GM18907 (cell line): ENCODE results near the gene TIMP2.
"Not testable (repeated sequence)": the region's sequence is repeated elsewhere in the genome, so short reads cannot be mapped to it uniquely, and the experiment has no call there.

Experiments used
- ATAC-seq: cut with Tn5 transposase; IDR thresholded peaks from one replicate; pipeline ENCODE4 v1.9.1; 2021; ENCODE audit warnings: mild to moderate bottlenecking, moderate library complexity; ENCODE audit not compliant: unreplicated experiment

Gene TIMP2, protein sequence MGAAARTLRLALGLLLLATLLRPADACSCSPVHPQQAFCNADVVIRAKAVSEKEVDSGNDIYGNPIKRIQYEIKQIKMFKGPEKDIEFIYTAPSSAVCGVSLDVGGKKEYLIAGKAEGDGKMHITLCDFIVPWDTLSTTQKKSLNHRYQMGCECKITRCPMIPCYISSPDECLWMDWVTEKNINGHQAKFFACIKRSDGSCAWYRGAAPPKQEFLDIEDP

DNA sequence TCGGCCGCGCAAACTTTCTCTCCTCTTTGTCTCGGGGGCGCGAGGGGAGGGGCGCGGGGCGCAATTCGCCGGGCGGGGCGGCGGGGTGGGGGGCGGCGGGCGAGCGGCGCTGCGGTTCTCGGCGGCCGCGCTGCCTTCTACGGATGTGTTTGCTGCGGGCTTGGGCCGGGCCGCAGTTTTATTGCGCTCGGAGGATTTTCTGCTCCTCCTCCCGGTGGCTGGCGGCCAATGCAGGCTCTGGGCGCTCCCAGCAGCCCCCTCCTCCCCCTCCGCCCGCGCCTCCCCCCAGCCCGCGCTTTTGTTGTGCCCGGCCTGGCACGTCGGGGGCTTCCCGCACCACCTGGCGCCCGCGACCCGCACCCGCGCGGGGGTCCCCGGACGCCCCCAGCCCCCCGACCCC lies at the start of gene TIMP2:
Gene TIMP2, minus strand, starts transcription at position 154 of the 400 bp plus-strand sequence. CDS start 299 bp downstream, outside the sequence.
- no peak for ATAC-seq

DNA sequence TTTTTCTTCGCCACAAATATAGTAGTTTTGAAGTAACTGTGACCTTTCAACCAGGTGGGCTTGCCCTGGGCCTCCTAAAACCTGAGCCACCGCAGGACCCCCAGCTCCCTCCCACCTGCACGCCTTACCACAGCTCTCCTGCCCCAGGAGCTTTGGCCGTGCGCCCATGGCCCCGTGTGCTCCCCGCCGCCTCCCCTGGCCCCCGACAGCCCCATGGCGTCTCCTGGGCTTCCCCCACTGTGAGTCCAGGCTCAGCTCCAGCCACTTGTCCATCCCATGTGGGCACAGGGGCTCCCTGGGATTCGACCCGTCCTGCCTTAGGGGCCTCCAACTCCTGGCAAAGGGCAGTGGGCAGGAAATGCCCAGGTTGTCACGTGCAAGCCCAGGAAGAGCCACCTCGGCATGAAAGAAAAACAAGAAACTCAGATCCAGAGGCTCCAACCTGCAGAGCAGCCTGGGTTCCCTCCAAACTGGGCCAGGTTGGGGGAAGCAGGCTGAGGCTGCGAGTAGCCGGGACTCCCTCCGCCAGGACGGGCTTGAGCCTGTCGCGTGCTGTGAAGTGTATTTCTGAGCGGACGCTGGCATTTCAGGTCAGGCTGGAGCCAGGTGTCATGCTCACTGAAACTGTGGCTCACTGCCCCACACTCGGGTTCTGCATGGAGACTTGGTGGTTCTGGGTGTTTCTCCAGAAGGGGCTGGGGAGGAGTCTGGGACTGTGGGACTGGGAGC lies 48.8 kb upstream of the TIMP2 start:
- ATAC-seq, result no peak

DNA sequence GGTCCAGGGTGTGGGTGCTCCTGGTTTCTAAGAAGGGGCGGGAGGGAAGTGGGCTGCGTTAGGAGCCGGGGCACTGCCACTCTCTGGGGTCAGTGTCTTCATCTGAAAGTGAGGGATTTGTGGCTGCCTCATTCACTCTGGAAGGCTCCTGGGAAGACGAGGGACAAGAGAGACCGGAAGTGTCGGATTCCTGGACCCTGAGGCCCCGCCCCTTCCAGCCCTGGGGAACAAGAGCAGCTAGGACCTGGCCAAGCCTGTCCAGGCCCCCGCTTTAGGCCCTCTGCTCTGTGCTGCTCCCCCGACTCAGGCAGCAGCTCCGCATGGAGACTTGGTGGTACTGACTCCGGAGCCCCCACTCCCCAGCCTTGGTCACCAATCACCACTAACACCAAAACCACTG lies 48.0 kb upstream of the TIMP2 start:
- no peak for ATAC-seq

DNA sequence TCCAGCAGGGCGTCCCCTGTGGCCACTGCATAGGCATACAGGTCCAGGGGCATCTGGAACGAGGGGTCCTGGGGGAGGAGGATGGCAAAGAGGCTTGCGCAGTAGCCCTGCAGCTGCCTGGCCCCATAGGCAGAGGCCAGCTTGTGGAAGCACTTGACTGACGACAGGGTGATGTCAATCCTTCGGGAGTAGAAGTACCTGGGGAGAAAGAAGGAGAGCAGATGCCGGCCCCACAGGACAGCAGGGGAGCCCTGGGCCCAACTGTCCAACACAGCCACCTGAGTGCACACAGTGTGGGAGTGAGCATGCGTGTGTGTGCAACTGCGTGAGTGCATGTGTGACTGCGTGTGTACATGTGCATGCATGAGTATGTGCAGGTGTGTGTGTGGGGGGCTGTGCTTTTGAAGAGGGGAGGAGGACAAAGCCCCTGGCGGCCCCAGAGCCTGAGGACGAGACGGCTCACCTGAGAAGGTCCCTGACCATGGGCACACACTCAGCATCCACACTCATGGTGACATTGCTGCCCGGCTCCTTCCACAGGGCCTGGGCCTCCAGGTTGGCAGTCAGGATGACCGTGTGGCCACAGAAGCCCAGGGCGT lies 47.4 kb upstream of the TIMP2 start:
- no peak for ATAC-seq

- ATAC-seq, result no peak
These were observed 46.7 kb upstream of the TIMP2 start for GRCh38 chr17:78971756-78972506.

- ATAC-seq, result no peak
These were observed 45.9 kb upstream of the TIMP2 start for GRCh38 chr17:78970834-78971755.

DNA sequence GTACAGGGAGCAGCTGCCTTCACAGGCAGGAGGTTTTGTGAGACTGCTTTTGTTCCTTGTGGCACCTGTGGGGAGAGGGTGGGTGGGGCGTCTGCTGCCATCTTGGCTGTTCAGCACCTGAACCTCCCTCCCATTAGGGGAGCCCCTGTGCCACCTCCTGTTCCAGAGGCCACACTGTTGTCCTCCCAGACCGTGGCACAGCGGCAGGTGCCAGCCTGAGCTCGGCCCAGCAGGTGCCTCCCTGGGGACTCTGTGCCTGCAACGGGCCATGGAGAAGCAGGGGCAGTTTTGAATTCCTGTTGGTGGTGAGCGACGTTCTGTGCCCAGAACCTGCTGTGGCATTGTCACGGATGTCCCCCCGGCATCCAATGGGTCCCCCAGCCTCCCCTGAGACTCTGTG lies 44.7 kb upstream of the TIMP2 start:
- ATAC-seq, result no peak

- ATAC-seq, result no peak
These were observed 42.7 kb upstream of the TIMP2 start for GRCh38 chr17:78967782-78968362.

DNA sequence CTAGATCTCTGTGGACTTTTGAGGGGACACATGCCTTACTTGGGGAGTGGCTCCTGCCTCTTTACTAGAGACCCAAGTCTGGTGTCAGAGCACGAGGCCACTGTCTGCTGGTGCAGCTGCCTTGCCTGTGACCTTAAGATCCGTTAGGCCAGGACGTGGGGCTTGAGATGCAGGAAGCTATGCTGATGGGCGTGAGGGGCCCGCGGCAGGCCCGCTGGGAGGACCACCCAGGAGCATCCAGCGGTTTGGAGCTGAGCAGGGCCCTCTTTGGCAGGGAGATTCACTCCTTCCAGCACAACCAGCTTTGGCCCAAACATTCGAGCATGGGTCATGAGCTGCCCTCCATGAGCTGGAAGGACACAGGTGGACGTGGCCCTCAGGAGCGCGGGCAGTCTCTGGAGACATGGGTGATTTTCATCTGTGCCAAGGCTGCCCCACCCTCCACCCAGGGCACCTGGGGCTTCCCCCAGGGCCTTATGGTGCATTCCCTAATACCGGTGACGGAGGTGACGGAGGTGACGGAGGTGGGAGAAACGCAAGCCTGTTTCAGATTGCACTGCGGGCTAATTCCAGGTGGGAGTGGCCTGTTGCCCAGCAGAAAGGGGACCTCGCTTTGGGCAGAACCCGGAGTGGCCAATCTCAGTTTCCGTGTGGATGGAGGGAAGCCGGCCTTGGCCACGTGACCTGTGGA lies 41.9 kb upstream of the TIMP2 start:
- no peak for ATAC-seq

GRCh38 chr17:78966123-78966813 lies 41.1 kb upstream of the TIMP2 start:
- ATAC-seq, result no peak

DNA sequence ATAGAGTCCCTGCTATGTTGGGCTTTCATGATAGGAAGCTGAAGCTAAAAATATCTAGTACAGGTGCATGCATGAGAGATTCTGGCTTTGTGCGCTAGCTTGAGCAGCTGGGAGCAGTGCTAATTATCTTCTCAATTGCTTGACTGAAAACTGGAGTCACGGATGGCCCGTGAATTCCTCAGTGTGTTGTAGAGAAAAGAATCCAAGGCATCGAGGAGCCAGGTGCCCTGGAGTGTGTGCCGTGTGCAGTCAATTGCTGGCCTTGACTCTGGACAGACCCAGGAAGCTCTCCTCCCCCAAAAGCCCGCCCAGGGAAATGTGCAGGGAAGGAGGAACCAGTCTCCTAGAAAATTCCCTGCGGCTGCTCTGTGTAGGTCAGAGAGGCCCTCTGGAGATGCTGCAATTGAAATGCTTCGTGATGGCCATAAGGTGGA lies 40.3 kb upstream of the TIMP2 start:
- ATAC-seq, result no peak

GRCh38 chr17:78963378-78963777 lies 38.2 kb upstream of the TIMP2 start:
- ATAC-seq, result no peak

DNA sequence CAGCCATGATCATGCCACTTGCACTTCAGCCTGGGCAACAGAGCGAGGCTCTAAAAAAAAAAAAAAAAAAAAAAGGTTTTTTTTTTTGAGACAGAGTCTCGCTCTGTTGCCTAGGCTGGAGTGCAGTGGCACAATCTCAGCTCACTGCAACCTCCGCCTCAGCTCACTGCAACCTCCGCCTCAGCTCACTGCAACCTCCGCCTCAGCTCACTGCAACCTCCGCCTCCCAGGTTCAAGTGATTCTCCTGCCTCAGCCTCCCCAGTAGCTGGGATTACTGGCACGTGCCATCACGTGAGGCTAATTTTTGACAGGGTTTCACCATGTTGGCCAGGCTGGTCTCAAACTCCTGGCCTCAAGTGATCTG lies 37.8 kb upstream of the TIMP2 start:
- not testable (repeated sequence) for ATAC-seq

- no peak for ATAC-seq
These were observed 37.3 kb upstream of the TIMP2 start for GRCh38 chr17:78962345-78962983.

GRCh38 chr17:78961571-78961970 lies 36.4 kb upstream of the TIMP2 start:
- no peak for ATAC-seq

GRCh38 chr17:78960928-78961327 lies 35.7 kb upstream of the TIMP2 start:
- no peak for ATAC-seq

- no peak for ATAC-seq
These were observed 34.6 kb upstream of the TIMP2 start for GRCh38 chr17:78959803-78960202.

DNA sequence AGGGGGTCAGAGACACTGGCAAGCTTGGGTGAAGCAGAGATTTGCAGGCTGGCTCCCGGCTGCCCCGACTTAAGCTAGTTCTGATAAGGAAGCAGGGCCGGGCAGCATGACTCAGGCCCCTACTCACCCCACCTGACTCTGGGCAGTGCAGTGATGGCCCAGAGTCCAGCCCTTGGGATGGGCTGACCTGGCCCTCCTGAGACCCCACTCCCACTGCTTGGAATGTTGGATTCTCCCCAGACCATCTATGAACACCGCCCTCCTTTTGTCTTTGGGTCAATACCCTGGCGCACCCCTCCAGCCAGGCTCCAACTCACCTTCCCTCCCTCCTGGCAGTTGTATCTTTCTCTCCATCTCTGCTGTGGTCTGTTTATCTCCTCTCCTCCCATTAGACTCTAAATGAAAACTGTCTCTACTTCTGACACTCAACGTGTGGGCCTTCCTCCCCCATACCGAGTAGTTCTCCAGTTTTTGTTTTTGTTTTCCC lies 33.5 kb upstream of the TIMP2 start:
- ATAC-seq, result no peak
